Hepatocyte (in vitro differentiated cells): ENCODE measurements around the gene RARA.

Experiments
- EZH2 ChIP-seq: fragments of 200-600 bp; sonication (generic); IDR thresholded peaks from 2 replicates; pipeline ENCODE4 v1.6.1; 2016; ENCODE audit warnings: antibody characterized with exemption, mild to moderate bottlenecking, borderline replicate concordance
- TF ChIP-seq, protein P1 (sequence below): fragments of 200-600 bp; sonication (generic); IDR thresholded peaks from 2 replicates; pipeline ENCODE4 v1.5.1; 2016; ENCODE audit warnings: antibody characterized with exemption, mild to moderate bottlenecking; ENCODE audit not compliant: poor library complexity

DNA sequence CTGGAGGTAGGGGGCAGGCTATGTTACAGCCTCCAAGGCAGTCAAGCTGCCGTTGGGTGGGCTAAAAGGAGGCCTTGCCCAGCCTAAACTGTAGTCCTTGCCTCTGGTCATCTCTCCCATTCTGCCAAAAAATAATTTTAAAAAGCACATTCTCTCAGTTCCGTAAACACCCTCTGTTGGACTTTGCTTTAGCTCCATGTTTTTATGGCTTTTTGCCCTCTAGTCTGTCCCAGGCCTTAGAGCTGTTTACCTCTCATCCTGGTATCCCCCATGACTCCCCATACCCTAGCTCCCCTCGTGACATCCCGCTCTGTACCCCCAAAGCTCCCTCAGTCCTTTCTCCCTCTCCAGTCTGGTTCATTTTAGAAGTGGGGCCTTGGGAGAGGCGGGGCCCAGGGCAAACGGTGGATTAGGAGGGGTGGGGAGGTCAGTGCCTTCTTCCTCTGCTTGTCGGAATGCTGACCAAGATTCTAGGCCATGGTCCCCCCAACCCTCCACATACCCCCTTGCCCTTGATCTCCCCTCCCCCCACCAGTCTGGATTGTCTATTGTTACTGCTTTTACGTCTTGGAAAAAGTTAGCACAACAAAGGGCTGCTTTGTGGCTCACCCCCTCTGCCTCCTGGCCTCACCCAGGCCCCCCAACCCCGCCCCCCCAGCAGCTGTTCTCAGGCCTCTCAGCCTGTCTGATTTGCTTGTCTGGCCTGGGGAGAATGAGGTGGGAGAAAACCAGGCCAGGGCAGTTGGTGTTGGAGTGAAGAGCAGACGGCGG, 37.2 kb downstream of the RARA start:
- TF ChIP-seq, protein P1, sequence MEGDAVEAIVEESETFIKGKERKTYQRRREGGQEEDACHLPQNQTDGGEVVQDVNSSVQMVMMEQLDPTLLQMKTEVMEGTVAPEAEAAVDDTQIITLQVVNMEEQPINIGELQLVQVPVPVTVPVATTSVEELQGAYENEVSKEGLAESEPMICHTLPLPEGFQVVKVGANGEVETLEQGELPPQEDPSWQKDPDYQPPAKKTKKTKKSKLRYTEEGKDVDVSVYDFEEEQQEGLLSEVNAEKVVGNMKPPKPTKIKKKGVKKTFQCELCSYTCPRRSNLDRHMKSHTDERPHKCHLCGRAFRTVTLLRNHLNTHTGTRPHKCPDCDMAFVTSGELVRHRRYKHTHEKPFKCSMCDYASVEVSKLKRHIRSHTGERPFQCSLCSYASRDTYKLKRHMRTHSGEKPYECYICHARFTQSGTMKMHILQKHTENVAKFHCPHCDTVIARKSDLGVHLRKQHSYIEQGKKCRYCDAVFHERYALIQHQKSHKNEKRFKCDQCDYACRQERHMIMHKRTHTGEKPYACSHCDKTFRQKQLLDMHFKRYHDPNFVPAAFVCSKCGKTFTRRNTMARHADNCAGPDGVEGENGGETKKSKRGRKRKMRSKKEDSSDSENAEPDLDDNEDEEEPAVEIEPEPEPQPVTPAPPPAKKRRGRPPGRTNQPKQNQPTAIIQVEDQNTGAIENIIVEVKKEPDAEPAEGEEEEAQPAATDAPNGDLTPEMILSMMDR, result no peak
- TF ChIP-seq EZH2, result no peak
